MM.1S (cell line): Measurements from ENCODE around the gene C1QB.

Source experiments
- CTCF ChIP-seq: fragments of 300-600 bp; sonication (generic); IDR thresholded peaks from 2 replicates; pipeline ENCODE4 v1.5.1; 2016; ENCODE audit warnings: antibody characterized with exemption, low read length, mixed read lengths
- EZH2phosphoT487 ChIP-seq: fragments of 300-600 bp; sonication (generic); IDR thresholded peaks from 2 replicates; pipeline ENCODE4 v1.6.1; 2018; ENCODE audit warnings: antibody characterized with exemption, low read length

- TF ChIP-seq EZH2phosphoT487 (no peak), CTCF (no peak)
Measured at GRCh38 chr1:22661880-22662279, 8.8 kb downstream of the C1QB start.
